Endodermal cell (in vitro differentiated cells): Measurements from ENCODE around the gene RUNX1. TPM values are rescaled to one million over a fixed set of nuclear protein-coding genes. Genes with fewer than 3 reads are reported as not detected.

Experiments used
- DNase-seq: peaks from one replicate; pipeline ENCODE4 v3.0.0-alpha.2; 2017
- H3K27ac ChIP-seq: 2 replicates; pipeline ENCODE4 v1.5.1; 2013; ENCODE audit warnings: mild to moderate bottlenecking, low read depth, low read length, moderate library complexity
- H3K27me3 ChIP-seq: 2 replicates; pipeline ENCODE4 v1.6.1; 2013; ENCODE audit warnings: mild to moderate bottlenecking, low read length, moderate library complexity; ENCODE audit not compliant: insufficient read depth, control insufficient read depth, poor library complexity, severe bottlenecking
- H3K36me3 ChIP-seq: 2 replicates; pipeline ENCODE4 v1.7.0; 2013; ENCODE audit warnings: mild to moderate bottlenecking, low read length, moderate library complexity; ENCODE audit not compliant: control insufficient read depth, insufficient read depth
- H3K4me1 ChIP-seq: one replicate; pipeline ENCODE4 v1.7.0; 2013; ENCODE audit warnings: low read length; ENCODE audit not compliant: control insufficient read depth, insufficient read depth
- H3K4me3 ChIP-seq: 2 replicates; pipeline ENCODE4 v1.5.1; 2013; ENCODE audit warnings: mild to moderate bottlenecking, low read length, moderate library complexity
- H3K9ac ChIP-seq: 2 replicates; pipeline ENCODE4 v1.6.1; 2013; ENCODE audit warnings: mild to moderate bottlenecking, low read length, moderate library complexity; ENCODE audit not compliant: poor library complexity, severe bottlenecking; ENCODE audit errors: extremely low read depth
- H3K9me3 ChIP-seq: 2 replicates; pipeline ENCODE4 v1.6.1; 2013; ENCODE audit warnings: mild to moderate bottlenecking, low read length, moderate library complexity; ENCODE audit not compliant: control insufficient read depth
- H3K27ac Mint-ChIP-seq: 2 replicates; pipeline ENCODE4 v1.8.0; 2020; ENCODE audit warnings: mixed read lengths
- H3K27me3 Mint-ChIP-seq: 2 replicates; pipeline ENCODE4 v1.8.0; 2021; ENCODE audit warnings: mild to moderate bottlenecking, mixed read lengths; ENCODE audit not compliant: insufficient read depth
- H3K36me3 Mint-ChIP-seq: 2 replicates; pipeline ENCODE4 v1.8.0; 2020; ENCODE audit warnings: low read depth, mixed read lengths
- H3K4me1 Mint-ChIP-seq: 2 replicates; pipeline ENCODE4 v1.8.0; 2020; ENCODE audit warnings: mixed read lengths
- H3K4me3 Mint-ChIP-seq: 2 replicates; pipeline ENCODE4 v1.8.0; 2020; ENCODE audit warnings: mild to moderate bottlenecking, moderate library complexity, mixed read lengths
- H3K9me3 Mint-ChIP-seq: 2 replicates; pipeline ENCODE4 v1.8.0; 2020; ENCODE audit warnings: mild to moderate bottlenecking, mixed read lengths
- CTCF ChIP-seq: fragments of 200-600 bp; sonication (generic); conservative IDR thresholded peaks from 2 replicates; pipeline ENCODE4 v1.5.0; 2021; ENCODE audit warnings: antibody characterized with exemption, mild to moderate bottlenecking
- WGBS, 2 experiments: methylation state at CpG; one replicate each; pipeline versions ENCODE4 v1.1.5 to v1.1.7; 2013; ENCODE audit warnings: missing lambda C conversion rate in 2 of 2, mixed read lengths in 1 of 2; ENCODE audit not compliant: insufficient coverage in 1 of 2, insufficient read length in 1 of 2; 5-methylcytosine and 5-hydroxymethylcytosine counted together
- total RNA-seq, 2 donors: library from RNA; stranded (reverse); fragmentation: NEBNext Ultra II Directional in 1 of 2; extraction: Animal tissue kit (Norgen Biotek cat#: 25700) in 1 of 2; gene quantifications; 2 replicates in 1 of 2; 3 replicates in 1 of 2; pipeline ENCODE4 v1.2.1, GENCODE V29; 2021

Gene RUNX1
- total RNA-seq, 2 donors from 2014 or later: 0.31 to 2.8 TPM

GRCh38 chr21:34998176-34998575, 50.9 kb downstream of the RUNX1 start:
- 88 to 94% methylated on average over 4 to 5 of the region's 5 CpGs for WGBS, 2 experiments
- Mint-ChIP-seq H3K27me3 (no peaks in the 10 kb centered on the region), H3K36me3 (no peaks in the 10 kb centered on the region), H3K27ac (no peak overlapping the region), H3K4me3 (no peak overlapping the region), H3K9me3 (peaks cover 2% of the 10 kb centered on the region), H3K4me1 (peaks cover 7% of the 10 kb centered on the region)
- no peak for DNase-seq
- TF ChIP-seq CTCF: no peak
- no peaks in the 10 kb centered on the region for H3K27me3 ChIP-seq
- no peaks in the 10 kb centered on the region for H3K9me3 ChIP-seq
- no peaks in the 10 kb centered on the region for H3K4me1 ChIP-seq
- H3K27ac ChIP-seq: no peak overlapping the region
- no peak overlapping the region for H3K4me3 ChIP-seq
- H3K36me3 ChIP-seq: no peaks in the 10 kb centered on the region
- H3K9ac ChIP-seq: no peak overlapping the region

GRCh38 chr21:34997294-34997693, 51.8 kb downstream of the RUNX1 start:
- Mint-ChIP-seq H3K27me3 (no peaks in the 10 kb centered on the region), H3K4me1 (peaks cover 7% of the 10 kb centered on the region), H3K9me3 (peaks cover 2% of the 10 kb centered on the region), H3K4me3 (no peak overlapping the region), H3K36me3 (no peaks in the 10 kb centered on the region), H3K27ac (no peak overlapping the region)
- WGBS, 2 experiments: 87 to 95% methylated on average over 3 to 4 of the region's 4 CpGs
- no peak overlapping the region for H3K9ac ChIP-seq
- no peaks in the 10 kb centered on the region for H3K36me3 ChIP-seq
- no peak overlapping the region for H3K4me3 ChIP-seq
- TF ChIP-seq CTCF: no peak
- H3K9me3 ChIP-seq: no peaks in the 10 kb centered on the region
- no peaks in the 10 kb centered on the region for H3K4me1 ChIP-seq
- DNase-seq: no peak
- no peaks in the 10 kb centered on the region for H3K27me3 ChIP-seq
- H3K27ac ChIP-seq: no peak overlapping the region

GRCh38 chr21:34996304-34997101, 52.6 kb downstream of the RUNX1 start:
- WGBS, 2 experiments: 24 to 63% methylated on average over 2 to 7 of the region's 8 CpGs
- no peaks in the 10 kb centered on the region for H3K36me3 Mint-ChIP-seq
- no peaks in the 10 kb centered on the region for H3K9me3 ChIP-seq
- peaks cover 2% of the 10 kb centered on the region for H3K9me3 Mint-ChIP-seq
- no peak overlapping the region for H3K9ac ChIP-seq
- DNase-seq: no peak
- H3K27ac ChIP-seq: no peak overlapping the region
- TF ChIP-seq CTCF: no peak
- no peak overlapping the region for H3K4me3 ChIP-seq
- H3K4me1 ChIP-seq: no peaks in the 10 kb centered on the region
- H3K27ac Mint-ChIP-seq: no peak overlapping the region
- peaks cover 7% of the 10 kb centered on the region for H3K4me1 Mint-ChIP-seq
- H3K4me3 Mint-ChIP-seq: no peak overlapping the region
- H3K27me3 Mint-ChIP-seq: no peaks in the 10 kb centered on the region
- H3K27me3 ChIP-seq: no peaks in the 10 kb centered on the region
- no peaks in the 10 kb centered on the region for H3K36me3 ChIP-seq
